Nephron progenitor cell (in vitro differentiated cells): ENCODE results near the gene LEKR1.

Experiments used
- DNase-seq: peaks from one replicate; pipeline ENCODE4 v3.0.0; 2021
- H3K27ac Mint-ChIP-seq: 2 replicates; pipeline ENCODE4 v1.8.0; 2021; ENCODE audit warnings: mild to moderate bottlenecking, moderate library complexity, mixed read lengths
- H3K27me3 Mint-ChIP-seq: 2 replicates; pipeline ENCODE4 v1.8.0; 2021; ENCODE audit warnings: mild to moderate bottlenecking, low read depth, mixed read lengths; ENCODE audit not compliant: poor library complexity
- H3K36me3 Mint-ChIP-seq: 2 replicates; pipeline ENCODE4 v1.8.0; 2021; ENCODE audit warnings: low read depth, mixed read lengths
- H3K4me1 Mint-ChIP-seq: 2 replicates; pipeline ENCODE4 v1.8.0; 2021; ENCODE audit warnings: mixed read lengths
- H3K4me3 Mint-ChIP-seq: 2 replicates; pipeline ENCODE4 v1.8.0; 2021; ENCODE audit warnings: mild to moderate bottlenecking, moderate library complexity, mixed read lengths
- H3K9me3 Mint-ChIP-seq: 2 replicates; pipeline ENCODE4 v1.8.0; 2021; ENCODE audit warnings: mild to moderate bottlenecking, moderate library complexity, mixed read lengths
- TF ChIP-seq, protein P1 (sequence below): fragments of 200-600 bp; sonication (generic); IDR thresholded peaks from 2 replicates; pipeline ENCODE4 v1.5.0; 2021; ENCODE audit warnings: antibody characterized with exemption

LEKR1 gene

DNA sequence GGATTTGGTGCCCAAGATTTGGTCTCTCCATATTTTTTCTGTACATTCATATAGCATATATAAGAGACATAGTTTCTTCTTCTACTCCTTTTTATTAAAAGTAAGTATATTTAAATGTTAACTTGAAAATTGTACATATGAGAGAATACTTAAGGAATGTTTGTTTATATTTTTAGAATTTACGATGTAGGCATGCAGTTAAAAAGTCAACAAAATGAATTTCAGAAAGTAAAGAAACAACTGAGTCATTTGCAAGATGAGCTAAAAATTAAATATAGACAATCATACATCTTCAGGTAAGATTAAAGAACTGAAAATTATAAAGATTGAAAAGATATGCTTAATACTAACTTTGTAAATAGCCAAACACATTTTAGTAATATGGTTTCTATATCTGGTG, 94.2 kb downstream of the LEKR1 start:
- no peak for DNase-seq
- Mint-ChIP-seq H3K27me3 (no peaks in the 10 kb centered on the region), H3K36me3 (peaks cover 14% of the 10 kb centered on the region), H3K9me3 (peaks cover 28% of the 10 kb centered on the region), H3K27ac (no peak overlapping the region), H3K4me3 (no peak overlapping the region), H3K4me1 (no peaks in the 10 kb centered on the region)
- TF ChIP-seq, protein P1, sequence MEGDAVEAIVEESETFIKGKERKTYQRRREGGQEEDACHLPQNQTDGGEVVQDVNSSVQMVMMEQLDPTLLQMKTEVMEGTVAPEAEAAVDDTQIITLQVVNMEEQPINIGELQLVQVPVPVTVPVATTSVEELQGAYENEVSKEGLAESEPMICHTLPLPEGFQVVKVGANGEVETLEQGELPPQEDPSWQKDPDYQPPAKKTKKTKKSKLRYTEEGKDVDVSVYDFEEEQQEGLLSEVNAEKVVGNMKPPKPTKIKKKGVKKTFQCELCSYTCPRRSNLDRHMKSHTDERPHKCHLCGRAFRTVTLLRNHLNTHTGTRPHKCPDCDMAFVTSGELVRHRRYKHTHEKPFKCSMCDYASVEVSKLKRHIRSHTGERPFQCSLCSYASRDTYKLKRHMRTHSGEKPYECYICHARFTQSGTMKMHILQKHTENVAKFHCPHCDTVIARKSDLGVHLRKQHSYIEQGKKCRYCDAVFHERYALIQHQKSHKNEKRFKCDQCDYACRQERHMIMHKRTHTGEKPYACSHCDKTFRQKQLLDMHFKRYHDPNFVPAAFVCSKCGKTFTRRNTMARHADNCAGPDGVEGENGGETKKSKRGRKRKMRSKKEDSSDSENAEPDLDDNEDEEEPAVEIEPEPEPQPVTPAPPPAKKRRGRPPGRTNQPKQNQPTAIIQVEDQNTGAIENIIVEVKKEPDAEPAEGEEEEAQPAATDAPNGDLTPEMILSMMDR: no peak

DNA sequence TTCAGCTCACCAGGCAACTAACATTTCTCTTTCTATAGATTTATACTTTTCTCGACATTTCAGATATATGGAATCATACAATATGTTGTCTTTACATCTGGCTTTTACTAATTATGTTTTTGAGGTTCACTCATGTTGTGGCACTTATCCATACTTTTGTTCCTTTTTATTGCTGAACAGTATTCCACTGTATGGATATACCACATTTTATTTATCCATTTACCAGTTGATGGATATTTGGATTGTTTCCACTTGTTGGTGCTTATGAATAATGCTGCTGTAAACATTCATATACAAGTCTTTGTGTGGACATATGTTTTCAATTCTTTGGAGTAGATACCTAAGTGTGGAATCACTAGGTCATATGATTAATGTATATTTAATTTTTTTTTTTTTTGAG, 97.2 kb downstream of the LEKR1 start:
- Mint-ChIP-seq H3K4me3 (no peak overlapping the region), H3K36me3 (peaks cover 14% of the 10 kb centered on the region), H3K4me1 (no peaks in the 10 kb centered on the region), H3K27me3 (no peaks in the 10 kb centered on the region), H3K9me3 (peaks cover 27% of the 10 kb centered on the region), H3K27ac (no peak overlapping the region)
- DNase-seq: no peak
- TF ChIP-seq, protein P1: no peak

DNA sequence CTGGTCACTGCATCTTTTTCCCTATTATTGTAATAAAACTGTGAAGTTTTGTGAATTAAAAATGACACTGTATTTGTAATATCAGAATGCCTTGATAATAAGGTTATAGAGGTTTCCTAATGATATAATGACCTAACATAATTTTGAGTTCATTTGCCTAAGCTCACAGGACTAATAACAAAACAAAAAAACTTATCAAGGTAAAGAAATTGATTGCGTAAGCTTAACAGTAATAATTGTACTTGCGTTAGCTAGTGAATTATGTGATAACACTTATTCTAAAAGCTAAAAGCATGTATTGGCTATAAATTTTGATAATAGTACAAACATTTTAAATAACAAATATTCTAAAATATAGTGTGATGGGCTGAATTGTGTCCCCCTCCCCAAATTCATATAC, 112.6 kb downstream of the LEKR1 start:
- H3K36me3 Mint-ChIP-seq: no peaks in the 10 kb centered on the region
- no peak overlapping the region for H3K27ac Mint-ChIP-seq
- no peak for DNase-seq
- no peaks in the 10 kb centered on the region for H3K9me3 Mint-ChIP-seq
- no peaks in the 10 kb centered on the region for H3K4me1 Mint-ChIP-seq
- H3K27me3 Mint-ChIP-seq: peaks cover 5% of the 10 kb centered on the region
- no peak overlapping the region for H3K4me3 Mint-ChIP-seq
- TF ChIP-seq, protein P1: no peak

DNA sequence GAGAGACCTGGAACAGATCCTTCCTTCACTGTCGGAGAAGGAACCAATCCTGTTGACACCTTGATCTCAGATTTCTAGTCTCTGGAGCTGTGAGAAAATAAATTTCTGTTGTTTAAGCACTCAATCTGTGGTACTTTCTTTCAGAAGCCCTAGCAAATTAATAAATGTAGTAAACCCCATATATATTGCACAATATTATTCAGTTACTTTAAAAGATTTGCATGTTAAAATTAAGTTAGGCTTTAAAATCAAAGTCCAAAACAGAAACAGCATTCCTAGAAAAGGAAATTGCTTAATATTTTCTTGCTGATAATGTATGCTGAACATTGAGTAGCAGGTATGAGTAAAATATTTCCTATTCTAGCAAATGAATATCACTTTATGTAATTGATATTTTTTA, 113.2 kb downstream of the LEKR1 start:
- Mint-ChIP-seq H3K9me3 (no peaks in the 10 kb centered on the region), H3K4me1 (no peaks in the 10 kb centered on the region), H3K4me3 (no peak overlapping the region), H3K27me3 (peaks cover 5% of the 10 kb centered on the region), H3K27ac (no peak overlapping the region), H3K36me3 (no peaks in the 10 kb centered on the region)
- DNase-seq: no peak
- TF ChIP-seq, protein P1: no peak

DNA sequence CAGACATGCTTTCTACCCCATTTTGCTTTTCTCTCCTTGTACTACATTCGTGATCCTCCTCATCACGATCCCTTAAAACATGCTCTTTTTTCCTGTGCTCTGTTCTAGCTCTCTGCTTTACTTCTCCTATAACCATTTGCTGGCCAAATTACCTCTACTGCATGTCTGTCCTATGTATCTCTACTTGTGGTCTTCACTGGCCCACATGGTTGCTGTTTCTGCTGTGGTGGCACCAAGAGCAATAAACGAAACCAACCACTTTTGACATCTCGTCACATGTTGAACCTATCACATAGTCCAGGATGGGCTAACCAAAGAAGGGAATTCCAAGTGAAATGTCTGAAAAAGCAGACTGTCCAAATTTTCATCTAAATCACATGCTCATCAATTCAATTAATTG, 115.2 kb downstream of the LEKR1 start:
- no peak overlapping the region for H3K27ac Mint-ChIP-seq
- peaks cover 5% of the 10 kb centered on the region for H3K27me3 Mint-ChIP-seq
- no peak overlapping the region for H3K4me3 Mint-ChIP-seq
- no peaks in the 10 kb centered on the region for H3K4me1 Mint-ChIP-seq
- TF ChIP-seq, protein P1: no peak
- H3K36me3 Mint-ChIP-seq: no peaks in the 10 kb centered on the region
- no peak for DNase-seq
- H3K9me3 Mint-ChIP-seq: peaks cover 8% of the 10 kb centered on the region

DNA sequence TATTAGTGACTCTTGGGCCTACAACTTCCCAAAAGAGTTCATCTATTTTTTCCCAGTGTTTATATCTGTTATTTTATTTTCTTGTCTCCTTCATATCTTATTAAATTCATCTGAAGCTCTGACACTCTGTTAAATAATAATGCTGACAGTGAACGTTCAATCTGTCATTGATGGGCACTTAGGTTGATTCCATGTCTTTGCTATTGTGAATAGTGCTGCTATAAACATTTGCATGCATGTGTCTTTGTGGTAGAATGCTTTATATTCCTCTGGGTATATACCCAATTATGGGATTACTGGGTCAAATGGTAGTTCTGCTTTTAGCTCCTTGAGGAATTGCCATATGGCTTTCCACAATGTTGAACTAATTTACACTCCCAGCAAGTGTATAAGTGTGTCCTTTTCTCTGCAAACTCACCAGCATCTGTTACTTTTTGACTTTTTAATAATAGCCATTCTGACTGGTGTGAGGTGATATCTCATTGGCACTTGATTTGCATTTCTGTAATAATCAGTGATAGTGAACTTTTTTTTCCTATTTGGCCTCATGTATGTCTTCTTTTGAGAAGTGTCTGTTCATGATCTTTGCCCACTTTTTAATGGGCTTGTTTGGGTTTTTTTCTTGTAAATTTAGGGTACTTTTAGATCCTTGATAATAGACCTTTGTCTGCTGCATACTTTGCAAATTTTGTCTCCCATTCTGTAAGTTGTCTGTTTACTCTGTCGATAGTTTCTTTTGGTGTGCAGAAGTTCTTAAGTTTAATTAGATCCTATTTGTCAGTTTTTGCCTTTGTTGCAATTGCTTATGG, 122.5 kb downstream of the LEKR1 start:
- DNase-seq: no peak
- peaks cover 8% of the 10 kb centered on the region for H3K9me3 Mint-ChIP-seq
- TF ChIP-seq, protein P1: no peak
- no peak overlapping the region for H3K27ac Mint-ChIP-seq
- H3K4me1 Mint-ChIP-seq: no peaks in the 10 kb centered on the region
- H3K4me3 Mint-ChIP-seq: no peak overlapping the region
- H3K36me3 Mint-ChIP-seq: no peaks in the 10 kb centered on the region
- peaks cover 3% of the 10 kb centered on the region for H3K27me3 Mint-ChIP-seq
